Subcutaneous abdominal adipose tissue (tissue), 5 donors: ENCODE data around the gene PER2.

Experiments
- H3K27ac ChIP-seq: one replicate; pipeline ENCODE4 v1.7.0; 2013; ENCODE audit warnings: low read depth, mild to moderate bottlenecking, inconsistent platforms, low read length, moderate library complexity
- H3K27me3 ChIP-seq, 5 donors: one replicate each; pipeline ENCODE4 v1.7.0; 2013; ENCODE audit warnings: low read length in 5 of 5, inconsistent platforms in 1 of 5; ENCODE audit not compliant: control insufficient read depth in 5 of 5, insufficient read depth in 4 of 5
- H3K36me3 ChIP-seq, 5 donors: one replicate each; pipeline ENCODE4 v1.7.0; 2013; ENCODE audit warnings: low read length in 5 of 5; ENCODE audit not compliant: control insufficient read depth in 5 of 5, insufficient read depth in 5 of 5
- H3K4me1 ChIP-seq, 5 donors: one replicate each; pipeline ENCODE4 v1.7.0; 2013; ENCODE audit warnings: low read length in 5 of 5, mild to moderate bottlenecking in 3 of 5, moderate library complexity in 1 of 5; ENCODE audit not compliant: control insufficient read depth in 5 of 5, insufficient read depth in 5 of 5
- H3K4me3 ChIP-seq, 5 donors: one replicate each; pipeline ENCODE4 v1.7.0; 2013; ENCODE audit warnings: low read length in 5 of 5, low read depth in 1 of 5
- H3K9ac ChIP-seq, 5 donors: one replicate each; pipeline ENCODE4 v1.7.0; 2013; ENCODE audit warnings: low read length in 5 of 5, mild to moderate bottlenecking in 4 of 5, moderate library complexity in 3 of 5
- H3K9me3 ChIP-seq, 5 donors: one replicate each; pipeline ENCODE4 v1.7.0; 2013; ENCODE audit warnings: low read length in 5 of 5; ENCODE audit not compliant: control insufficient read depth in 5 of 5
- donor health status: healthy.
- donor health status: healthy.
- donor health status: healthy.
- donor health status: healthy.
- donor health status: healthy.

PER2 gene

DNA sequence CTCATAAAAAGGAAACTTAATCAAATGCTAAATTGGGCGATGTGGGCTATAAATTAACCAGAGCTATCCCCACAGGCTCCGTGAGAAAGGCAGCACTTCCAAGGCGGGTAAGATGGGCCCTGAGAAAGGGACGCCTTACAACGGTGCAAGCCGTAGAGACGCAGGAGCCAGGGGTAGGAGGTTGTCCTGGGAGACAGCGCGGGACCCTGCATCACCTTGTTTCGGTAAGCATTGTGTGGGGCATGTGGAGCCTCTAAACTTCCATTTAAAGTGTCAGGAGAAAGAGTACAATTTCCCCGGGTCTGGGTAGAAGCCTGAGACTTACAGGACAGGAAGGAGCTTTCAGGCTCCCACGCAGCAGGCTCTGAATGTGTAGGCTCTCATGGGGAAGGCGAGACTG, 1.2 kb upstream of the PER2 start:
- Histone ChIP-seq H3K9ac (peak overlapping the region in 4 of 5 donors; percentile 7 to 61 (median 47)), H3K9me3 (no peaks in the 10 kb centered on the region), H3K27me3 (no peaks in the 10 kb centered on the region), H3K4me1 (peaks cover 13 to 53% (median 42%) of the 10 kb centered on the region in 5 donors), H3K27ac (no peak overlapping the region), H3K4me3 (peak overlapping the region; percentile 56 to 97 (median 82)), H3K36me3 (no peaks in the 10 kb centered on the region)

DNA sequence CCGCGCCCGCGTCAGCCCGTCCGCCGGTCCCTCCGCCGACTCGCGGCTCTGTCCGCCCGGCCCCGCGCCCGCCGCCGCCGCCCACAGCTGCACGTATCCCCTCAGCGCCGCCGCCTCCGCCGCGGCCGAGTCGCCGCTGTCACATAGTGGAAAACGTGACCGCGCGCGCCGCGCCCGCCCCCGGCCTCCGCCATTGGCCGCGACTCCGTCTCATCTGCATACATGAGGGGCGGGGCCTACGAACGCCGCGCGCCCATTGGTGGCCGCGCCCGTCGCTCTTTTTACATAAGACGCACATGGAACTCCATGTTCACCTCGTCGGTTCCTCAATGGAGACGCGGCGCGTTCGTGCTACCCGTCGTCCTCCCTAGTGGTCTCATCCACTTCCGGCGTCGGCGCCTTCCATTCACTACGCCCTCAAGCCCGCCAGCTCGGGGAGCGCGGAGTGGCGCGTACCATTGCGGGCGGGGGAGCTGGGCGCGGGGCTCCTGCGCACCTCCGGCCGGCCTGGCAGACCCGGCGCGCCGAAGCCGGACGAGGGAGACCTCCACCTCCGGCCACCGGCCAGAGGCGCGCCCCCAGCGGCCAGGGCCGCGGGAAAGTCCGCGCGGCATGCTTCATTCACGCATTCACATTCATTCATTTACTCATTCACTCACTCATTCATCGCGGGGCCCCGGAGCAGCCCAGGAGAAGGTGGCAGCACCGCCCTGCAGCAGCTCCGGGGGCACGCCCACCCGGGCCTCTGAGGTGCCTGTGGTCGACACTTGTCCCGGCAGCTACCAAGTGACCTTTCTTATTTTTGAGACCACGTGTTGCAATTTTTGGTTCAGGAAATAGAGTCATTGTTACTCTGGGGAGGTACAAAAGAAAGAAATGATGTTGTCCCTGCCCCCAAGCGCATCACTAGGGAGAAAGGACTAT, 502 bp upstream of the PER2 start:
- Histone ChIP-seq H3K36me3 (no peaks in the 10 kb centered on the region), H3K4me3 (peak overlapping the region; percentile 56 to 97 (median 88)), H3K27ac (peak overlapping the region; percentile 79), H3K9ac (peak overlapping the region in 4 of 5 donors; percentile 46 to 96 (median 70)), H3K9me3 (no peaks in the 10 kb centered on the region), H3K27me3 (no peaks in the 10 kb centered on the region), H3K4me1 (peaks cover 13 to 55% (median 45%) of the 10 kb centered on the region in 5 donors)

- peaks cover 16 to 60% (median 58%) of the 10 kb centered on the region in 5 donors for H3K4me1 ChIP-seq
- H3K4me3 ChIP-seq: peak overlapping the region; percentile 82 to 97 (median 93)
- H3K27ac ChIP-seq: peak overlapping the region; percentile 97
- H3K9me3 ChIP-seq: no peaks in the 10 kb centered on the region
- H3K36me3 ChIP-seq: no peaks in the 10 kb centered on the region
- H3K27me3 ChIP-seq: no peaks in the 10 kb centered on the region
- peak overlapping the region in 4 of 5 donors; percentile 81 to 98 (median 94) for H3K9ac ChIP-seq
Observed at GRCh38 chr2:238286987-238287736, 1.2 kb downstream of the PER2 start.

DNA sequence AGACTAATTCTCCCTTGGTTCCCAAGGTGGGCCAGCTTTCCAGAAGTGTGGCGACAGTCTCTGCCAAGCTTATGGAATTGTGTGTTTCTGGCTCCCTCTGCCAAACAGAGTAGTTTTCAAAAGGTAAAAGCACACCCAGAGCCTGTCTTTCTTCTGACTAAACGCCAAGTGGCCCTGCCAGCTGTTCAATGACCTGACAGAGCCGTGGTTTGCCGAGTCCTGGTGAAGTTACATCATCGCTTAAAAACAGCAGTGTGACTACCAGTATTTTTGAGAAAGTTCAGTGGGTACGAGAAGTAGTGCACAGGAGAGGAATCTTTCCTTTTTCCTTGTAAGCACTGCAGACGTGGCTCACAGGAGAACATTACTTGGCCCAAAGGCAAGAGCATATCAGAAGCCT, 1.9 kb downstream of the PER2 start:
- Histone ChIP-seq H3K9ac (peak overlapping the region in 4 of 5 donors; percentile 64 to 98 (median 86)), H3K27ac (peak overlapping the region; percentile 97), H3K27me3 (no peaks in the 10 kb centered on the region), H3K9me3 (no peaks in the 10 kb centered on the region), H3K4me1 (peaks cover 16 to 65% (median 60%) of the 10 kb centered on the region in 5 donors), H3K36me3 (no peaks in the 10 kb centered on the region), H3K4me3 (peak overlapping the region; percentile 82 to 97 (median 93))

- Histone ChIP-seq H3K27me3 (no peaks in the 10 kb centered on the region), H3K9me3 (no peaks in the 10 kb centered on the region), H3K9ac (peak overlapping the region in 4 of 5 donors; percentile 58 to 98 (median 78)), H3K4me3 (peak overlapping the region; percentile 33 to 97 (median 93)), H3K27ac (peak overlapping the region; percentile 97), H3K36me3 (no peaks in the 10 kb centered on the region), H3K4me1 (peaks cover 16 to 65% (median 60%) of the 10 kb centered on the region in 5 donors)
Observed at GRCh38 chr2:238286095-238286494, 2.3 kb downstream of the PER2 start.

DNA sequence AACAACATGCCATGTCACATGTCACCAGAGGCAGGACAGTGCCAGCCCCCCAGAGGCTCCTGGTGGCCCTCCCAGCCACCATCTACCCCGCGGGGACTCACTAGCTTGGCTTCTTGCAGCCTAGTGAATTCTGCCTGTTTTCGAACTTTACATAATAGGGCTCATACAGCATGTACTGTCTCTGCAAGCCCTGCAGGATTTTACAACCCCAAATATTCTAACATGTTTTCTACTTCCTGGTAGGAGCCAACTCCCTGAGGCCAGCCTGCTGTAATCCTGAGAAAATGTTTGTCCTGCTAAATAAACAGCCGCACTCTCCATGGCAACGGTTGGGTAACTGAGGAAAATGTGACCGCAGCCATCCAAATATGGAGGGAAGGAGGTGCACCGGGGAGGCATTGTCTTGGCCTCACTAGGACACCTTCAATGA, 2.7 kb downstream of the PER2 start:
- H3K36me3 ChIP-seq: no peaks in the 10 kb centered on the region
- peak overlapping the region; percentile 8 to 97 (median 88) for H3K4me3 ChIP-seq
- H3K27me3 ChIP-seq: no peaks in the 10 kb centered on the region
- peak overlapping the region; percentile 97 for H3K27ac ChIP-seq
- H3K9ac ChIP-seq: peak overlapping the region in 4 of 5 donors; percentile 37 to 98 (median 75)
- peaks cover 16 to 65% (median 60%) of the 10 kb centered on the region in 5 donors for H3K4me1 ChIP-seq
- no peaks in the 10 kb centered on the region for H3K9me3 ChIP-seq

GRCh38 chr2:238284802-238285515, 3.5 kb downstream of the PER2 start:
- Histone ChIP-seq H3K27me3 (no peaks in the 10 kb centered on the region), H3K9ac (peak overlapping the region in 3 of 5 donors; percentile 4 to 41 (median 37)), H3K9me3 (no peaks in the 10 kb centered on the region), H3K4me1 (peaks cover 16 to 69% (median 54%) of the 10 kb centered on the region in 5 donors), H3K4me3 (peak overlapping the region; percentile 4 to 88 (median 34)), H3K27ac (peak overlapping the region; percentile 97), H3K36me3 (no peaks in the 10 kb centered on the region)

DNA sequence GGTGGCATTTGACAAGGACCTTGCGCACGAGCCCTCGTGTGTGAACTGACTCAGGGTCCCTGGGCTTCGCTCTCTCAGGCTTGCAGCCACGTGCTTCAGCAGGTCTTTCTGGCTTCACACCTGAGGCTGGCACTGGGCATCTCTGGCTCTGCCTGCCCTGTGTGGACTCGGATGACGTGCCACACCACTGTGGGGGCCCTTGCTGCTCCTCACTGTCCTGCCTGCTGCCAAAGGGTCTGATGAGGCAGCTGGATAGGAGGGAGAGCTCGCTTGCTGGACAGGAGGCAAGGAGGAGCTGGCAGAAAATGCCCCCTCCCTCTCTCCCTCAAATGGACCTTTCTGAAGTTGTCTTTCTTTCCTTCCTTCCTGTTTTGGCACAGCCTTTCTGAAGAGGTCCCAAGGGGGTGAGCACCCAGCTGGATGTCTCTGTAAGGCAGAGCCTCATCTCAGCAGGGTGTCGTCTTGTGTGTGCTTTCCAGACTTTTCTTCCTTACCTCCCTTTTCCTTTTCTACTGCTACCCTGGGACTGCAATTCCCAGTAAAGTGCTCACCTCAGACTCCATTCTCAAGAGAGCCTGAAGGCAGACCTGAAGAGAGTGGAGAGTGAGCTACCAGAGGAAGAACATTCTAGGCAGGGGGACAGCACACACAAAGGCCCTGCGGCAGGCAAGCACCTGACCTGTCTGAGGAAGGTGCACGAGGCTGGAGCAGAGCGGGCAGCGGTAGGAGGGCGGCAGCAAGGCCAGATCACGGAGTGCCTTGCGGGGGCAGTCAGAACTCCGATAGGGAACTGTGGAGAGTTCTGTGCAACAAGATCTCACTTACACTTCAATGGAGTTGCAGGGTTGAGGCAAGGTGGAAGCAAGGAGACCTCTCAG, 5.3 kb downstream of the PER2 start:
- H3K9ac ChIP-seq: no peak overlapping the region
- H3K9me3 ChIP-seq: no peaks in the 10 kb centered on the region
- peaks cover 17 to 80% (median 48%) of the 10 kb centered on the region in 5 donors for H3K4me1 ChIP-seq
- H3K36me3 ChIP-seq: no peaks in the 10 kb centered on the region
- H3K27me3 ChIP-seq: no peaks in the 10 kb centered on the region
- no peak overlapping the region for H3K4me3 ChIP-seq
- H3K27ac ChIP-seq: no peak overlapping the region
